ENCODE measurements around the gene ATXN7L2. TPM values are rescaled to one million over a fixed set of nuclear protein-coding genes. Genes with fewer than 3 reads are reported as not detected.
A peak's percentile ranks its signal among the peaks of the same experiment; 100 is the strongest.

Gene ATXN7L2
- total RNA-seq, 2 donors from 2014 or later: 14.5 to 15.3 TPM

- Mint-ChIP-seq H3K27ac (peak overlapping the region; percentile 59), H3K27me3 (no peaks in the 10 kb centered on the region), H3K9me3 (no peaks in the 10 kb centered on the region), H3K36me3 (ENCODE audit: low read depth) (no peaks in the 10 kb centered on the region), H3K4me3 (no peak overlapping the region), H3K4me1 (peaks cover 6% of the 10 kb centered on the region)
- no peak for ATAC-seq (replicated peaks)
These were observed 52.3 kb downstream of the ATXN7L2 start for GRCh38 chr1:109535971-109536491.

DNA sequence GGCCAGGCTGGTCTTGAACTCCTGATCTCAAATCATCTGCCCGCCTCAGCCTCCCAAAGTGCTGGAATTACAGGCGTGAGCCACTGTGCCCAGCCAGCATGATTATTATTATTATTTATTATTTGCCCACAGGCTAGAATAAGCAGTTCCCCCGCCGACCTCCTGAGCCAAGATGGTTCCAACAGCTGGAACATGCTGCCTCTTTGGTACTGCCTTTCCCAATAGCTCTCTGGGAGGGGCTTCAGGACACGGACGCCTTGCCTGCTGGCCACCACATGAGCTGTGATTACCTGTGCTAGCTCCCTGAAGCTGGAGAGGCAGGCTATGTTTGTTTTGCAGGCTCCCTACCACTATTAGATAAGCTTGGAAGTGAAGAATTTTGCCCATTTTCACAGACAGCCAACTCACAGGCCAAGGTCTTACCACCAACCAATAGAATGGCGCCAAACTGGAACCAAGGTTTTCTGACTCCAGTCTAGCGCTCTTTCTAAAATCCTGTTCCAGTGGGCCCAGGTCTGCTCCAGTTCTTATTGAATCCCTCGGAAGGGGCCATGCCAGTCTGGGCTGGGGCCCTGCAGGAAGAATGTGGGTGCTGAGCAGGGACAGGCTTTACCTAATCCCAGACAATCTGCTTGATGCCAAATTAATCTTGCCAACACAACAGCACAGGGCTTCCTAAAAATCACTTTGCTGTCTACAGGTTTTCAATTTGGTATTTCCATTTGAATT lies 53.9 kb downstream of the ATXN7L2 start:
- Mint-ChIP-seq H3K4me1 (no peaks in the 10 kb centered on the region), H3K4me3 (no peak overlapping the region), H3K9me3 (no peaks in the 10 kb centered on the region), H3K27ac (no peak overlapping the region), H3K27me3 (no peaks in the 10 kb centered on the region), H3K36me3 (ENCODE audit: low read depth) (no peaks in the 10 kb centered on the region)
- ATAC-seq (replicated peaks): no peak

- Mint-ChIP-seq H3K27ac (no peak overlapping the region), H3K4me3 (no peak overlapping the region), H3K27me3 (no peaks in the 10 kb centered on the region), H3K36me3 (ENCODE audit: low read depth) (no peaks in the 10 kb centered on the region), H3K9me3 (no peaks in the 10 kb centered on the region), H3K4me1 (no peaks in the 10 kb centered on the region)
- ATAC-seq (replicated peaks): no peak
These were observed 55.3 kb downstream of the ATXN7L2 start for GRCh38 chr1:109538827-109539555.

DNA sequence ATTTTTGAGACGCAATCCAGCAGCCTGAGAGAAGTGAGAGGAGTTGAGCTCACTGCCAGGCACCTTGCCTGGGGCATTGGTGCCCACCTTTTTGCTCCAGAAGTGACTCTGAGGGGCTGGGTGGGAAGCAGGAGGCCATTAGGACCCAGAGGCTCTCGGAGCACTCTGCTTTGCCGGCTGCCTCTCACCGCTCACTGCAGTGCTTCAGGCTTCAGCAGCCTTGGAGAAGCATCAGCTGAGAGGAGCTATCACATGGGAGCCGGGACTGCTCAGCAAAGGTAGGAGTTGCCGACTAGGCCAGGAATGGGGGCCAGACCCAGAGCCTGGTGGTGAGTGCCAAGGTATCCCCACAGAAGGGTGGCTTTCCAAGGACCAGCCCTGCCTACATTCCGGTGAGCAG lies 56.0 kb downstream of the ATXN7L2 start, which contains the start of gene GPR61:
Gene GPR61 (plus strand): TSS at position 197 of the 400 bp plus-strand sequence. CDS start 3,151 bp downstream, outside the sequence.
- Mint-ChIP-seq H3K4me1 (no peaks in the 10 kb centered on the region), H3K4me3 (no peak within 1 kb of the TSS), H3K27ac (no peak within 1 kb of the TSS), H3K27me3 (no peaks in the 10 kb centered on the region), H3K9me3 (no peaks in the 10 kb centered on the region), H3K36me3 (ENCODE audit: low read depth) (no peaks in the 10 kb centered on the region)
- ATAC-seq (replicated peaks): no peak

GRCh38 chr1:109541102-109541501 lies 57.4 kb downstream of the ATXN7L2 start:
- no peaks in the 10 kb centered on the region for H3K9me3 Mint-ChIP-seq
- no peak for ATAC-seq (replicated peaks)
- H3K4me1 Mint-ChIP-seq: no peaks in the 10 kb centered on the region
- no peak overlapping the region for H3K4me3 Mint-ChIP-seq
- H3K27me3 Mint-ChIP-seq: no peaks in the 10 kb centered on the region
- no peak overlapping the region for H3K27ac Mint-ChIP-seq
- H3K36me3 Mint-ChIP-seq (ENCODE audit: low read depth): no peaks in the 10 kb centered on the region

Other genes starting within 250 kb of the ATXN7L2 start
- gene CELSR2, start 234.4 kb upstream of the ATXN7L2 start, total RNA-seq: 1 to 10 TPM in 1 of 2 donors, under 1 TPM in 1; 0.77 to 1.3 TPM
- gene PSRC1, start 200.8 kb upstream of the ATXN7L2 start, total RNA-seq: 10 to 100 TPM; 17.5 to 20.3 TPM
- not detected for gene MYBPHL, start 176.9 kb upstream of the ATXN7L2 start, total RNA-seq
- gene SORT1, start 86.0 kb upstream of the ATXN7L2 start, total RNA-seq: under 1 TPM; 0.66 to 0.78 TPM
- gene PSMA5, start 57.5 kb upstream of the ATXN7L2 start, total RNA-seq: 100 to 1,000 TPM; 106 to 198 TPM
- not detected for gene SYPL2, start 17.4 kb upstream of the ATXN7L2 start, total RNA-seq
- gene CYB561D1, start 10.2 kb downstream of the ATXN7L2 start, total RNA-seq: 10 to 100 TPM in 1 of 2 donors, 1 to 10 TPM in 1; 7.6 to 19.2 TPM
- 1 to 10 TPM; 1.1 to 1.2 TPM for gene AMIGO1, start 25.8 kb downstream of the ATXN7L2 start, total RNA-seq
- gene GPR61, start 56.0 kb downstream of the ATXN7L2 start, total RNA-seq: under 1 TPM in 1 of 2 donors, not detected in 1; 0.45 TPM
- gene GNAI3, start 64.7 kb downstream of the ATXN7L2 start, total RNA-seq: 10 to 100 TPM in 1 of 2 donors, 1 to 10 TPM in 1; 10.0 to 11.6 TPM
- gene GNAT2, start 135.7 kb downstream of the ATXN7L2 start, total RNA-seq: under 1 TPM; 0.32 to 0.54 TPM
- 100 to 1,000 TPM in 1 of 2 donors, 10 to 100 TPM in 1; 97.1 to 135 TPM for gene AMPD2, start 135.9 kb downstream of the ATXN7L2 start, total RNA-seq
- gene GSTM4, start 172.2 kb downstream of the ATXN7L2 start, total RNA-seq: 10 to 100 TPM; 16.2 to 20.1 TPM
- 10 to 100 TPM; 18.5 to 27.5 TPM for gene GSTM2, start 184.2 kb downstream of the ATXN7L2 start, total RNA-seq
- gene GSTM1, start 203.9 kb downstream of the ATXN7L2 start, total RNA-seq: 10 to 100 TPM in 1 of 2 donors, not detected in 1; 86.5 TPM
- gene GSTM5, start 228.3 kb downstream of the ATXN7L2 start, total RNA-seq: not detected